NCI-H146 (cell line): Measurements from ENCODE around the gene MOCS2.

ENCODE experiments used
- DNase-seq: peaks from one replicate; lab custom pipeline; 2025; lab: John Stamatoyannopoulos, UW

Gene MOCS2

GRCh38 chr5:53092242-53092641, 17.3 kb downstream of the MOCS2 start:
- no peak for DNase-seq

GRCh38 chr5:53091289-53091688, 18.3 kb downstream of the MOCS2 start:
- DNase-seq = no peak

GRCh38 chr5:53090229-53090628, 19.3 kb downstream of the MOCS2 start:
- DNase-seq = no peak

GRCh38 chr5:53089481-53089991, 20.0 kb downstream of the MOCS2 start:
- no peak for DNase-seq

GRCh38 chr5:53087621-53088121, 21.9 kb downstream of the MOCS2 start:
- DNase-seq = no peak

GRCh38 chr5:53087171-53087570, 22.4 kb downstream of the MOCS2 start:
- no peak for DNase-seq

GRCh38 chr5:53084546-53085255, 24.9 kb downstream of the MOCS2 start:
- no peak for DNase-seq

- no peak for DNase-seq
Measured at GRCh38 chr5:53083927-53084326, 25.6 kb downstream of the MOCS2 start.

- DNase-seq = no peak
Measured at GRCh38 chr5:53080271-53080670, 29.3 kb downstream of the MOCS2 start.

- no peak for DNase-seq
Measured at GRCh38 chr5:53076014-53076583, 33.5 kb downstream of the MOCS2 start.

GRCh38 chr5:53073348-53073747, 36.2 kb downstream of the MOCS2 start:
- DNase-seq = no peak

GRCh38 chr5:53071738-53072137, 37.8 kb downstream of the MOCS2 start:
- DNase-seq = no peak

GRCh38 chr5:53071298-53071697, 38.3 kb downstream of the MOCS2 start:
- no peak for DNase-seq

- peak; percentile 72 for DNase-seq
Measured at GRCh38 chr5:53069626-53070025, 39.9 kb downstream of the MOCS2 start.

GRCh38 chr5:53068291-53068836, 41.2 kb downstream of the MOCS2 start:
- no peak for DNase-seq

GRCh38 chr5:53067641-53068040, 41.9 kb downstream of the MOCS2 start:
- no peak for DNase-seq

- DNase-seq = no peak
Measured at GRCh38 chr5:53066088-53066487, 43.5 kb downstream of the MOCS2 start.

GRCh38 chr5:53063791-53064190, 45.8 kb downstream of the MOCS2 start:
- DNase-seq = no peak

- no peak for DNase-seq
Measured at GRCh38 chr5:53063176-53063575, 46.4 kb downstream of the MOCS2 start.

- no peak for DNase-seq
Measured at GRCh38 chr5:53059281-53059680, 50.3 kb downstream of the MOCS2 start.

GRCh38 chr5:53055365-53055764, 54.2 kb downstream of the MOCS2 start:
- DNase-seq = no peak

GRCh38 chr5:53053364-53053763, 56.2 kb downstream of the MOCS2 start:
- no peak for DNase-seq

- DNase-seq = no peak
Measured at GRCh38 chr5:53052499-53052898, 57.1 kb downstream of the MOCS2 start.
